ENCODE data around the gene HSPB9.

HSPB9 gene

GRCh38 chr17:42129109-42129837 is 6.7 kb downstream of the HSPB9 start:
- peaks cover 32% of the 10 kb centered on the region for H3K4me1 Mint-ChIP-seq
- no peak for DNase-seq
- TF ChIP-seq, protein P1, sequence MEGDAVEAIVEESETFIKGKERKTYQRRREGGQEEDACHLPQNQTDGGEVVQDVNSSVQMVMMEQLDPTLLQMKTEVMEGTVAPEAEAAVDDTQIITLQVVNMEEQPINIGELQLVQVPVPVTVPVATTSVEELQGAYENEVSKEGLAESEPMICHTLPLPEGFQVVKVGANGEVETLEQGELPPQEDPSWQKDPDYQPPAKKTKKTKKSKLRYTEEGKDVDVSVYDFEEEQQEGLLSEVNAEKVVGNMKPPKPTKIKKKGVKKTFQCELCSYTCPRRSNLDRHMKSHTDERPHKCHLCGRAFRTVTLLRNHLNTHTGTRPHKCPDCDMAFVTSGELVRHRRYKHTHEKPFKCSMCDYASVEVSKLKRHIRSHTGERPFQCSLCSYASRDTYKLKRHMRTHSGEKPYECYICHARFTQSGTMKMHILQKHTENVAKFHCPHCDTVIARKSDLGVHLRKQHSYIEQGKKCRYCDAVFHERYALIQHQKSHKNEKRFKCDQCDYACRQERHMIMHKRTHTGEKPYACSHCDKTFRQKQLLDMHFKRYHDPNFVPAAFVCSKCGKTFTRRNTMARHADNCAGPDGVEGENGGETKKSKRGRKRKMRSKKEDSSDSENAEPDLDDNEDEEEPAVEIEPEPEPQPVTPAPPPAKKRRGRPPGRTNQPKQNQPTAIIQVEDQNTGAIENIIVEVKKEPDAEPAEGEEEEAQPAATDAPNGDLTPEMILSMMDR (IDR thresholded peaks at IDR 0.05), result no peak
- peaks cover 3% of the 10 kb centered on the region for H3K27me3 Mint-ChIP-seq (ENCODE audit: low read depth, poor library complexity)
- no peak overlapping the region for H3K27ac Mint-ChIP-seq
- no peaks in the 10 kb centered on the region for H3K9me3 Mint-ChIP-seq
- H3K4me3 Mint-ChIP-seq, result no peak overlapping the region
- H3K36me3 Mint-ChIP-seq (ENCODE audit: low read depth), result peaks cover 39% of the 10 kb centered on the region

DNA sequence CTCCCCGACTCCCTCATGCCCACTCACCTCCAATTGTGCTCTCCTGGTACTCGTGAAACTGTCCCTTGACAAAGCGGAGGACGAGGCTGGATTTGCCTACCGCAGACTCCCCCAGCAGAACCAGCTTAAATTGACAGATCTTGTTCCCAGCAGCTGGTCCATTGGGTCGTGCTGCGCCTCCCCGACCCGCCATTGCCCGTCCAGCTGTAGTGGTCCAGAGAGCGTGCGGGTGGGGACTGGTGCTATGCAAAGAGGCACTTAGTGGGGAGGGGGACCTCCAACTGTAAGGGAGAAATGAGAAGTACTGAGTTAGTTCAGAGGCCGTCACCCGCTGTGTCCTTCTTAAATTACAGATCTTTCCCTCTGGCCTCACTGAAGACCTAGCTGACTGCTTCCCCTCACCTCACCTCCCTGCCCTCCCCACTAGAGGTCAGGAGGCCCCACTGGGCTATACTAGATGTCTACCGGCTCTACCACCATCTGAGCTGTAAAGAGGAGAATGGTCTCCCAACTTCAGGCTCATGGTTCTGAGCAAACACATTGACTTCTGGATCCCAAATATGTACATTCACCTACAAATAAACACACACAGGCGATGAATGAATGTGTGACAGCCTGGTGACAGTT is 7.8 kb downstream of the HSPB9 start:
- peaks cover 29% of the 10 kb centered on the region for H3K36me3 Mint-ChIP-seq (ENCODE audit: low read depth)
- H3K27ac Mint-ChIP-seq, result peak overlapping the region; percentile 81
- peaks cover 36% of the 10 kb centered on the region for H3K4me1 Mint-ChIP-seq
- H3K9me3 Mint-ChIP-seq, result no peaks in the 10 kb centered on the region
- no peak for DNase-seq
- TF ChIP-seq, protein P1 (IDR thresholded peaks at IDR 0.05), result no peak
- H3K4me3 Mint-ChIP-seq, result no peak overlapping the region
- peaks cover 3% of the 10 kb centered on the region for H3K27me3 Mint-ChIP-seq (ENCODE audit: low read depth, poor library complexity)

DNA sequence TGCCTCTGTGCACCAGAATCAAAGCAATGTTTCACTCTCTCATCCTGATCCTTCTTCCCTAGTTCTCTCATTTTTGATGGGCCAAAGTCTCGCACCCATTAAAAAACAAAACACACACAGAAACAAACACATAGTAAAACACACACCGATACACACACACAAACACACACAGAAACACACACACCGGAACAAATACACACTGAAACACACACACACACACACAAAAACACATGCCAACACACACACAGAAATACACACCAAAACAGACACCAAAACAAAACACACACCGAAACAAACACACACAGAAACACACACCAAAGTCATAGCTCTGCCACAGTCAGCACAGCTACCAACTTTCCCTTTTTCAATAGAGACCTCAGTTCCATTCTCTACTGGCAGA is 8.6 kb downstream of the HSPB9 start:
- no peaks in the 10 kb centered on the region for H3K9me3 Mint-ChIP-seq
- peaks cover 23% of the 10 kb centered on the region for H3K36me3 Mint-ChIP-seq (ENCODE audit: low read depth)
- H3K4me3 Mint-ChIP-seq, result no peak overlapping the region
- no peak for DNase-seq
- peak overlapping the region; percentile 55 for H3K27ac Mint-ChIP-seq
- H3K4me1 Mint-ChIP-seq, result peaks cover 44% of the 10 kb centered on the region
- TF ChIP-seq, protein P1 (IDR thresholded peaks at IDR 0.05), result no peak
- H3K27me3 Mint-ChIP-seq (ENCODE audit: low read depth, poor library complexity), result peaks cover 3% of the 10 kb centered on the region

DNA sequence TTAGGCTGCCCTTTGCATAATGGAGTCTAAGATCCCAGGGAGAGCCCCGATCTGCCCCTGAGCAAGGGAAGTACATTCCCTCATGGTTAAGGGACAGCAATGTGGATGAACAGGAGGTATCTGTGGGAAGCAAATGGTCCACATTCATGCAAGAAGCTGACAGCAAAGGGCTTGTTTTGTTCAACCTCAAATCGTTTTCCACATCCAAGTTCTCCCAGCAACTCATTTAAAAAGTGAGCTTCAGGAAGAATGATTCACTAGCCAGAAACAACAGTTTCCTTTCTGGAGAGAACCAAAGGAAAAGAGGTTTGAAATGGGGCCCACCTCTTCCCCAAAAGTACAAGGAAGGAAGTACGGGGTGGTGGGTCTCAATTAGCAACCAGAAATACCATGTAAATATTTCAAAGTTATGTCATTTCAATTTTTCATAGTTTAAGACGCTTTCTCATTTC is 9.4 kb downstream of the HSPB9 start:
- Mint-ChIP-seq H3K27ac (no peak overlapping the region), H3K9me3 (no peaks in the 10 kb centered on the region), H3K27me3 (ENCODE audit: low read depth, poor library complexity) (peaks cover 3% of the 10 kb centered on the region), H3K4me1 (peaks cover 49% of the 10 kb centered on the region), H3K4me3 (no peak overlapping the region), H3K36me3 (ENCODE audit: low read depth) (peaks cover 21% of the 10 kb centered on the region)
- DNase-seq, result no peak
- TF ChIP-seq, protein P1 (IDR thresholded peaks at IDR 0.05), result no peak

DNA sequence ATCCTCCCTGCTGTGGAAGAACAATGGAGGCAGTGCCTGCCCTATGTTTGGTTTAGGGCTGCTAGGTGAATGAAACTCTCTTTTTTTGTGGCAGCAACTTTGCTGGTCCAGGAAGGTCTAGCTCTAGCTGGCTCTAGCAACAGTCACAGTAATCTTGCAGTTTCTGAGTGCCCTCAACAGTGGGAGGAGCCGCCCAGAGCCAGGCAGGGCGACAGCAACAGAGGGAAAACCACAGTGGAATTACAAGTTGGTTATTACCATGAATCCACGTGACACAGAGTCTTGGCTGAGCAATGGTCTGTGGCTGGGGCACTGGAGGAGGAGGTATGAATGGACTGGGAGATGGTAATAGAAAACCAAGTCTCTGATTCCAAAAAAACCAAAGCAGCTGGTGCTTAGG is 10.3 kb downstream of the HSPB9 start:
- Mint-ChIP-seq H3K36me3 (ENCODE audit: low read depth) (peaks cover 13% of the 10 kb centered on the region), H3K4me1 (peaks cover 50% of the 10 kb centered on the region), H3K9me3 (no peaks in the 10 kb centered on the region), H3K27ac (peak overlapping the region; percentile 9), H3K4me3 (no peak overlapping the region), H3K27me3 (ENCODE audit: low read depth, poor library complexity) (peaks cover 3% of the 10 kb centered on the region)
- DNase-seq, result no peak
- TF ChIP-seq, protein P1 (IDR thresholded peaks at IDR 0.05), result no peak
